GM23338 (cell line): Measurements from ENCODE around the gene TCERG1L. TPM values are rescaled to one million over a fixed set of nuclear protein-coding genes. Genes with fewer than 3 reads are reported as not detected.

ENCODE experiments used
- ATAC-seq: fragments of 200-7000 bp; cut with Tn5 transposase; 3 replicates; pipeline ENCODE4 v1.9.1; 2020
- DNase-seq: peaks from one replicate; pipeline ENCODE4 v3.0.0-alpha.2; 2015; ENCODE audit warnings: low spot score
- H2AFZ ChIP-seq: fragments of 200-600 bp; sonication (generic); 2 replicates; pipeline ENCODE4 v1.8.0; 2016; ENCODE audit warnings: antibody characterized with exemption, mild to moderate bottlenecking, moderate library complexity
- H3F3A ChIP-seq: fragments of 200-600 bp; sonication (generic); replicated peaks from 2 replicates; pipeline ENCODE4 v1.8.0; 2017; ENCODE audit warnings: antibody characterized with exemption, mixed run types, low read depth
- H3K27ac ChIP-seq: fragments of 200-600 bp; sonication (generic); 2 replicates; pipeline ENCODE4 v1.6.1; 2016; ENCODE audit warnings: low read depth
- H3K27me3 ChIP-seq: fragments of 200-600 bp; sonication (generic); 2 replicates; pipeline ENCODE4 v1.8.0; 2016; ENCODE audit warnings: mild to moderate bottlenecking, mixed run types, moderate library complexity; ENCODE audit not compliant: insufficient read depth
- H3K36me3 ChIP-seq: fragments of 200-600 bp; sonication (generic); 2 replicates; pipeline ENCODE4 v1.8.0; 2016; ENCODE audit warnings: mild to moderate bottlenecking; ENCODE audit not compliant: insufficient read depth
- H3K4me1 ChIP-seq: fragments of 200-600 bp; sonication (generic); 2 replicates; pipeline ENCODE4 v1.8.0; 2016; ENCODE audit warnings: mild to moderate bottlenecking, moderate library complexity; ENCODE audit not compliant: insufficient read depth
- H3K4me2 ChIP-seq: fragments of 200-600 bp; sonication (generic); 2 replicates; pipeline ENCODE4 v1.7.1; 2017; ENCODE audit warnings: mixed run types
- H3K4me3 ChIP-seq: fragments of 200-600 bp; sonication (generic); 2 replicates; pipeline ENCODE4 v1.6.1; 2016; ENCODE audit warnings: mixed run types
- H3K79me2 ChIP-seq: fragments of 200-600 bp; sonication (generic); replicated peaks from 2 replicates; pipeline ENCODE4 v1.8.0; 2017; ENCODE audit warnings: mild to moderate bottlenecking; ENCODE audit not compliant: insufficient read depth
- H3K9me2 ChIP-seq: fragments of 200-600 bp; sonication (generic); 2 replicates; pipeline ENCODE4 v1.8.0; 2017; ENCODE audit not compliant: insufficient read depth
- H4K20me1 ChIP-seq: fragments of 200-600 bp; sonication (generic); replicated peaks from 2 replicates; pipeline ENCODE4 v1.8.0; 2017; ENCODE audit warnings: mild to moderate bottlenecking; ENCODE audit not compliant: insufficient read depth
- H3K27ac Mint-ChIP-seq: 2 replicates; pipeline ENCODE4 v1.8.0; 2020; ENCODE audit warnings: inconsistent platforms, mild to moderate bottlenecking, moderate library complexity, mixed read lengths
- H3K27me3 Mint-ChIP-seq: 3 replicates; pipeline ENCODE4 v1.8.0; 2022; ENCODE audit warnings: low read depth, mild to moderate bottlenecking, moderate library complexity, mixed read lengths, inconsistent platforms; ENCODE audit not compliant: insufficient read depth, poor library complexity
- H3K36me3 Mint-ChIP-seq: 3 replicates; pipeline ENCODE4 v1.8.0; 2021; ENCODE audit warnings: low read depth, mild to moderate bottlenecking, inconsistent platforms, moderate library complexity, mixed read lengths
- H3K4me1 Mint-ChIP-seq: 3 replicates; pipeline ENCODE4 v1.8.0; 2020; ENCODE audit warnings: mild to moderate bottlenecking, inconsistent platforms, mixed read lengths
- H3K4me3 Mint-ChIP-seq: 3 replicates; pipeline ENCODE4 v1.8.0; 2021; ENCODE audit warnings: moderate library complexity, mild to moderate bottlenecking, inconsistent platforms, mixed read lengths
- H3K9me3 Mint-ChIP-seq: 3 replicates; pipeline ENCODE4 v1.8.0; 2020; ENCODE audit warnings: moderate library complexity, mild to moderate bottlenecking, inconsistent platforms, mixed read lengths
- CTCF ChIP-seq, 2 experiments: fragments of 200-600 bp in 1 of 2; sonication (generic) in 1 of 2; conservative IDR thresholded peaks; 2 replicates each; pipeline versions ENCODE4 v1.5.1 to v1.6.1; 2016 to 2017; ENCODE audit warnings: antibody characterized with exemption in 2 of 2, low read depth in 2 of 2, mild to moderate bottlenecking in 2 of 2, moderate library complexity in 1 of 2
- NANOG ChIP-seq: IDR thresholded peaks from 2 replicates; pipeline ENCODE4 v1.6.1; 2016; ENCODE audit warnings: antibody characterized with exemption, borderline replicate concordance
- POLR2AphosphoS5 ChIP-seq: IDR thresholded peaks from 2 replicates; pipeline ENCODE4 v1.6.1; 2016; ENCODE audit warnings: antibody characterized with exemption, low read depth
- REST ChIP-seq: IDR thresholded peaks from one replicate; pipeline ENCODE4 v1.6.1; 2018; ENCODE audit warnings: antibody characterized with exemption; ENCODE audit not compliant: unreplicated experiment
- STAT1 ChIP-seq: IDR thresholded peaks from one replicate; pipeline ENCODE4 v1.6.1; 2016; ENCODE audit warnings: antibody characterized with exemption; ENCODE audit not compliant: unreplicated experiment
- polyA plus RNA-seq: library from polyadenylated mRNA; unstranded; fragments of >200 nt; fragmentation: Nextera tagmentation; extraction: Ambion mirVana; gene quantifications from 2 replicates; pipeline ENCODE4 v1.2.1, GENCODE V29; 2016
- total RNA-seq: library from RNA; depleted of rRNA; stranded (reverse); fragments of >200 nt; shearing (Covaris generic); gene quantifications from 2 replicates; pipeline ENCODE4 v1.2.3, GENCODE V29; 2014
- TF ChIP-seq, protein P1 (sequence below): fragments of 250-450 bp; sonication (Bioruptor Pico); IDR thresholded peaks from 2 replicates; pipeline ENCODE4 v1.5.0; 2020; ENCODE audit warnings: mild to moderate bottlenecking, moderate library complexity

The TCERG1L gene
- total and polyA plus RNA-seq, 2 experiments from 2014 or later = 3.9 to 5.5 TPM

DNA sequence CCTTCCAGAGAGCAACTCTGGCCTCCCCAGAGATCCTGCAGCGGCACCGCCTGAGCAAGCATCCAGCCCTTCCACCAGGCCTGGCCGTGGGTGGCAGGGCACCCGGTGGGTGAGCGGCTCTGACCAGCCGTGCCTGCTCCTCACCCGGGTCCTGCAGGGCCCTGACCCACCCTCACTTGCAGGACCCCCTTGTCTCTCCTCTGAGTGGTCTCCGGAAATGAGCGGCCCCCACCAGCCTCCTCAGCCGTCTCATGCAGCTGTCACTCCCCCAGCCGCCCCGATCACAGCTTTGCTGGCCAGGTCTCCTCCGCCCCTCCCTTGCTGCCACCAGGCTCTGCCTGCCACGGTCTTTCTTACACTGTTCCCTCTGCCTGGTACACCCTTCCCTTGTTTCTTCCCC lies 218.2 kb downstream of the TCERG1L start (continued):
- TF ChIP-seq, protein P1, sequence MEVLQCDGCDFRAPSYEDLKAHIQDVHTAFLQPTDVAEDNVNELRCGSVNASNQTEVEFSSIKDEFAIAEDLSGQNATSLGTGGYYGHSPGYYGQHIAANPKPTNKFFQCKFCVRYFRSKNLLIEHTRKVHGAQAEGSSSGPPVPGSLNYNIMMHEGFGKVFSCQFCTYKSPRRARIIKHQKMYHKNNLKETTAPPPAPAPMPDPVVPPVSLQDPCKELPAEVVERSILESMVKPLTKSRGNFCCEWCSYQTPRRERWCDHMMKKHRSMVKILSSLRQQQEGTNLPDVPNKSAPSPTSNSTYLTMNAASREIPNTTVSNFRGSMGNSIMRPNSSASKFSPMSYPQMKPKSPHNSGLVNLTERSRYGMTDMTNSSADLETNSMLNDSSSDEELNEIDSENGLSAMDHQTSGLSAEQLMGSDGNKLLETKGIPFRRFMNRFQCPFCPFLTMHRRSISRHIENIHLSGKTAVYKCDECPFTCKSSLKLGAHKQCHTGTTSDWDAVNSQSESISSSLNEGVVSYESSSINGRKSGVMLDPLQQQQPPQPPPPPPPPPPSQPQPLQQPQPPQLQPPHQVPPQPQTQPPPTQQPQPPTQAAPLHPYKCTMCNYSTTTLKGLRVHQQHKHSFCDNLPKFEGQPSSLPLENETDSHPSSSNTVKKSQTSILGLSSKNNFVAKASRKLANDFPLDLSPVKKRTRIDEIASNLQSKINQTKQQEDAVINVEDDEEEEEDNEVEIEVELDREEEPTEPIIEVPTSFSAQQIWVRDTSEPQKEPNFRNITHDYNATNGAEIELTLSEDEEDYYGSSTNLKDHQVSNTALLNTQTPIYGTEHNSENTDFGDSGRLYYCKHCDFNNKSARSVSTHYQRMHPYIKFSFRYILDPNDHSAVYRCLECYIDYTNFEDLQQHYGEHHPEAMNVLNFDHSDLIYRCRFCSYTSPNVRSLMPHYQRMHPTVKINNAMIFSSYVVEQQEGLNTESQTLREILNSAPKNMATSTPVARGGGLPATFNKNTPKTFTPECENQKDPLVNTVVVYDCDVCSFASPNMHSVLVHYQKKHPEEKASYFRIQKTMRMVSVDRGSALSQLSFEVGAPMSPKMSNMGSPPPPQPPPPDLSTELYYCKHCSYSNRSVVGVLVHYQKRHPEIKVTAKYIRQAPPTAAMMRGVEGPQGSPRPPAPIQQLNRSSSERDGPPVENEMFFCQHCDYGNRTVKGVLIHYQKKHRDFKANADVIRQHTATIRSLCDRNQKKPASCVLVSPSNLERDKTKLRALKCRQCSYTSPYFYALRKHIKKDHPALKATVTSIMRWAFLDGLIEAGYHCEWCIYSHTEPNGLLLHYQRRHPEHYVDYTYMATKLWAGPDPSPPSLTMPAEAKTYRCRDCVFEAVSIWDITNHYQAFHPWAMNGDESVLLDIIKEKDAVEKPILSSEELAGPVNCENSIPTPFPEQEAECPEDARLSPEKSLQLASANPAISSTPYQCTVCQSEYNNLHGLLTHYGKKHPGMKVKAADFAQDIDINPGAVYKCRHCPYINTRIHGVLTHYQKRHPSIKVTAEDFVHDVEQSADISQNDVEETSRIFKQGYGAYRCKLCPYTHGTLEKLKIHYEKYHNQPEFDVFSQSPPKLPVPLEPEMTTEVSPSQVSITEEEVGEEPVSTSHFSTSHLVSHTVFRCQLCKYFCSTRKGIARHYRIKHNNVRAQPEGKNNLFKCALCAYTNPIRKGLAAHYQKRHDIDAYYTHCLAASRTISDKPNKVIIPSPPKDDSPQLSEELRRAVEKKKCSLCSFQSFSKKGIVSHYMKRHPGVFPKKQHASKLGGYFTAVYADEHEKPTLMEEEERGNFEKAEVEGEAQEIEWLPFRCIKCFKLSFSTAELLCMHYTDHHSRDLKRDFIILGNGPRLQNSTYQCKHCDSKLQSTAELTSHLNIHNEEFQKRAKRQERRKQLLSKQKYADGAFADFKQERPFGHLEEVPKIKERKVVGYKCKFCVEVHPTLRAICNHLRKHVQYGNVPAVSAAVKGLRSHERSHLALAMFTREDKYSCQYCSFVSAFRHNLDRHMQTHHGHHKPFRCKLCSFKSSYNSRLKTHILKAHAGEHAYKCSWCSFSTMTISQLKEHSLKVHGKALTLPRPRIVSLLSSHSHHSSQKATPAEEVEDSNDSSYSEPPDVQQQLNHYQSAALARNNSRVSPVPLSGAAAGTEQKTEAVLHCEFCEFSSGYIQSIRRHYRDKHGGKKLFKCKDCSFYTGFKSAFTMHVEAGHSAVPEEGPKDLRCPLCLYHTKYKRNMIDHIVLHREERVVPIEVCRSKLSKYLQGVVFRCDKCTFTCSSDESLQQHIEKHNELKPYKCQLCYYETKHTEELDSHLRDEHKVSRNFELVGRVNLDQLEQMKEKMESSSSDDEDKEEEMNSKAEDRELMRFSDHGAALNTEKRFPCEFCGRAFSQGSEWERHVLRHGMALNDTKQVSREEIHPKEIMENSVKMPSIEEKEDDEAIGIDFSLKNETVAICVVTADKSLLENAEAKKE (CRISPR knock-in tag) = no peak
- no peak for TF ChIP-seq NANOG
- no peak for TF ChIP-seq REST

DNA sequence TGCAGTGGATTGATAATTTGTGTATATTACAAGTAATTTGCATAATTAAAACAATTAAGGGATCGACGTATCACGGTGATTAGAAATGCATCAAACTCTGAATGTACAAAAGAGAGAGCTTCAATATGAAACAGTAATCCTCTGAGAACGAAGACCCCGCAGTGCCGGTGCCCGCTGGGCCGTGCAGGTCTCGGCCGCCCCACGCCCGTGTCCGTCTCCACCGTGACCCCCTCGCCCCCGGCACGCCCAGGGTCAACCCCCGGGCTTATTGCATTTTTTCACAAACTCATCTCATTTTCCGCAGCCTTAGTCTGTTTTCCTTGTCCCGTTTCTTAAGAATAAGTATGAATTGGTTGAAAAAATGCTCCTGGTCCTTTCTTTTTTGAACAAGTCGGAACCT lies 218.6 kb downstream of the TCERG1L start:
- peaks cover 71% of the 10 kb centered on the region for H3K9me3 Mint-ChIP-seq
- 0 out of 3 replicates have a peak, but pooled peaks cover 12% of the 10 kb centered on the region for H3K36me3 Mint-ChIP-seq
- H3K27me3 Mint-ChIP-seq = peaks cover 11% of the 10 kb centered on the region
- no peak overlapping the region for H3K4me3 Mint-ChIP-seq
- H3K36me3 ChIP-seq = no peaks in the 10 kb centered on the region
- H3K27ac ChIP-seq = no peak overlapping the region
- no peak for ATAC-seq
- no peak overlapping the region for H2AFZ ChIP-seq
- H3K4me1 Mint-ChIP-seq = peaks cover 8% of the 10 kb centered on the region
- no peaks in the 10 kb centered on the region for H3K79me2 ChIP-seq
- no peak for DNase-seq
- no peak overlapping the region for H3K4me3 ChIP-seq
- H3K4me1 ChIP-seq = no peaks in the 10 kb centered on the region
- H4K20me1 ChIP-seq = no peaks in the 10 kb centered on the region
- H3K9me2 ChIP-seq = no peaks in the 10 kb centered on the region
- H3K4me2 ChIP-seq = no peak overlapping the region
- no peak overlapping the region for H3K27ac Mint-ChIP-seq
- no peaks in the 10 kb centered on the region for H3F3A ChIP-seq
- H3K27me3 ChIP-seq = no peaks in the 10 kb centered on the region
- TF ChIP-seq CTCF (conservative IDR thresholded peaks at IDR 0.05; ENCODE audit: low read depth in 2 of 2) (no peak), POLR2AphosphoS5 (no peak), STAT1 (no peak)
